GM18508 (cell line): Measurements from ENCODE around the gene OR3A2.
"Not testable (repeated sequence)": the region's sequence is repeated elsewhere in the genome, so short reads cannot be mapped to it uniquely, and the experiment has no call there.

Experiments
- ATAC-seq: cut with Tn5 transposase; IDR thresholded peaks from one replicate; pipeline ENCODE4 v1.9.1; 2021; ENCODE audit warnings: moderate number of reproducible peaks; ENCODE audit not compliant: insufficient read depth, unreplicated experiment

OR3A2 gene

DNA sequence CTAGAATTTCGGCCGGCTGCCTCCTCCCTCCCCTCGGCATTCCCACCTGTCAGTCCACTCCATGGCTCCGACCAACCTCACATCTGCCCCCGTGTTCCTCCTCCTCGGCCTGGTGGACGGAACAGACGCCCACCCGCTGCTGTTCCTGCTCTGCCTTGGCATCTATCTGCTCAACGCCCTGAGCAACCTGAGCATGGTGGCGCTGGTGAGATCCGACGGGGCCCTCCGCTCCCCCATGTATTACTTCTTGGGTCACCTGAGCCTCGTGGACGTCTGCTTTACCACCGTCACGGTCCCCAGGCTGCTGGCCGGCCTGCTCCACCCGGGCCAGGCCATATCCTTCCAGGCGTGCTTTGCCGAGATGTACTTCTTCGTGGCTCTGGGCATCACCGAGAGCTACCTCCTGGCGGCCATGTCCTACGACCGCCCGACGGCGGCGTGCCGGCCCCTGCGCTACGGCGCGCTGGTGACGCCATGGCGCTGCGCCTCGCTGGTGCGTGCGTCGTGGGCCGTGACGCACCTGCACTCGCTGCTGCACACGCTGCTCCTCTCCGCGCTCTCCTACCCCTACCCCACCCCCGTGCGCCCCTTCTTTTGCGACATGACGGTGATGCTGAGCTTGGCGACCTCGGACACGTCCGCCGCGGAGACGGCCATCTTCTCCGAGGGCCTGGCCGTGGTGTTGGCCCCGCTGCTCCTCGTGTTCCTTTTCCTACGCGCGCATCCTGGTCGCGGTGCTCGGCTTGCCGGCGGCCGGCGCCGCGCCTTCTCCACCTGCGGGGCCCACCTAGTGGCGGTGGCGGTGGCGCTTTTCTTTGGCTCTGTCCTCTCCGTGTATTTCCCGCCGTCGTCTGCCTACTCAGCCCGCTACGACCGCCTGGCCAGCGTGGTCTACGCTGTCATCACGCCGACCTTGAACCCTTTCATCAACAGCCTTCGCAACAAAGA, at the start of gene OR3A2:
Gene OR3A2, minus strand, starts transcription at position 440 of the 948 bp plus-strand sequence.
- ATAC-seq: no peak

DNA sequence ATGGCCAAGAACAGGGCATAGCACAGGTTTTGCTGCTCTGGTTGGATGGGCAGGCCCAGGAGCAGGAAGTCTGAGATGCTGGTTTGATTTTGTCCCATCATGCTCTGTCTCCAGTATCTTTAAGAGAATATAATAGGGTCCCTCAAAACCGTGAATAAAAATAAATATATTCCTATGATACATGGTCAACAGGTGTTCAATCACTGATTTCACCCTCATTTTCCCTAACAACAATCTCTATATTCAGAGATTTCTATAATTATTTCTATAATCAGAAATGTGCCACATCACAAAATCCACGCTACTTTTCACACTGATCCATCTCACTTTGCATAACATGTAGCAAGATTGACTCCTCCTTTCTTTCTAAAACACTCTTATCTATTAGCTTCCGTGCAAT, 47.6 kb upstream of the OR3A2 start, which contains the start of gene OR1E2:
Gene OR1E2, minus strand, starts transcription at position 101 of the 400 bp plus-strand sequence. Its CDS starts 0 bp downstream, at position 101.
- ATAC-seq: no peak

DNA sequence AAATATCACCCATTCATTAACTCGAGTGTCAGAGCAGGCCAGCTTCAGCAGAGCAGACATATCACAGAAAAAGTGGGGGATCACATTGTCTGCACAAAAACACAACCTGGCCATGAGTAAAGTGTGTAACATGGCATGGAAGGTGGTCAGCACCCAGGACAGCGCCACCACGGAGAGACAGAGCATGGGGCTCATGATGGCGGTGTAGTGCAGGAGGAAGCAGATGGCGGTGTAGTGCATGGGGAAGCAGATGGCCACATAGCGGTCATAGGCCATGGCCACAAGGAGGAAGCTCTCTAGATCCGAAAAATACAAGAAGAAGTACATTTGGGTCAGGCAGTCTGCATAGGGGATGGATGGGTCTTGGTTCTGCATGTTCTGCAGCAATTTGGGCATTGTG, 47.1 kb upstream of the OR3A2 start:
- not testable (repeated sequence) for ATAC-seq

DNA sequence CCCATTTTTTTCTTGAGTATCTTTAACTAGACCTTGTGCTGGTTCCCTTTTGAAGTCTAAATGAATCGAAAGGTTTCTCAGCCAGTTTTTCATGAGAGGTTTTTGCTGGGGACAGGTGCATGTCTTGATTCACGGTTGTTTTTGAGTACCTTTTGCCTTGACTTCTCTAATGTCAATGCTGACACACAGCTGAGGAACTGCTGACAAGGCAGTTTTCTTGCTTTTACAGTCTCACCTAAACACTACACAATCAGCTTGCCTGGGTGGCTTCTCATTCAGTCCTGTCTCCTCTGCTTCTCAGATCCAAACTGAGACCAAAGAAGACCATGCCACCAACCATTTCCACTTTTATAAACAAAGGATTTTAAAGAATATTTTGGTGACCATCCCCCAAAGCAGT, 32.1 kb upstream of the OR3A2 start:
- no peak for ATAC-seq

DNA sequence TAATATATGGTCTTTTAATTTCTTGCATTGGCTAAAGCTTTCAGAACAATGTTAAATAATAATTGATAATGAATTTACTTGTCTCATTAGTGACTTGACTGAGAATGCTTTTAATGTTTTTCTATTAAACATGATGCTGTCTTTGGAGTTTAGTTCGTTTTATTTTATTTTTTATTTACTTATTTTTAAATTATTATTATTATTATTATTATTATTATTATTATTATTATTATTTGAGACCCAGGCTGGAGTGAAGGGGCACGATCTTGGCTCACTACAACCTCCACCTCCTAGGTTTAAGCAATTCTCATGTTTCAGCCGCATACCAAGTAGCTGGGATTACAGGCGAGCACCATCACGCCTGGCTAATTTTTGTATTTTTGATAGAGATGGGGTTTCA, 29.5 kb upstream of the OR3A2 start:
- no peak for ATAC-seq

DNA sequence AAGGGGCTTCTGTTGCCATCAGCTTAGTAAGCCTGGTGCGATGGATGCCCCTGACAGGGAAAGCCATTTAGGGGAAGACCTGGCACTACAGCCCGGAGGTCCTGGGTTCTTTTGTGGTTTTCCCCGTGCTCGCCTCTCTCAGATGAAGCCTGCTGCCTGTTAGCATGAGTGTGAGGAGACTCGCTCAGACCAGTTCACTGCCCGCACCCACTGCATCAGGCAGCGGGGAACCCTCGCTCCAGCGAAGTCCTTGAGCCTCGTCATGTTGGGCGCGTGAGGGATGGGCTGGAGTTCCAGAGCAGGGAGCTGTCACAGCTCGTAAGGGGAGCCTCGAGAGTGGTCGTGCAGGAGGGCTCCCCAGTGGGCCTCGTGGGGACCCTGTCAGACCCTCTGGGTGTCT, 26.1 kb upstream of the OR3A2 start:
- not testable (repeated sequence) for ATAC-seq

DNA sequence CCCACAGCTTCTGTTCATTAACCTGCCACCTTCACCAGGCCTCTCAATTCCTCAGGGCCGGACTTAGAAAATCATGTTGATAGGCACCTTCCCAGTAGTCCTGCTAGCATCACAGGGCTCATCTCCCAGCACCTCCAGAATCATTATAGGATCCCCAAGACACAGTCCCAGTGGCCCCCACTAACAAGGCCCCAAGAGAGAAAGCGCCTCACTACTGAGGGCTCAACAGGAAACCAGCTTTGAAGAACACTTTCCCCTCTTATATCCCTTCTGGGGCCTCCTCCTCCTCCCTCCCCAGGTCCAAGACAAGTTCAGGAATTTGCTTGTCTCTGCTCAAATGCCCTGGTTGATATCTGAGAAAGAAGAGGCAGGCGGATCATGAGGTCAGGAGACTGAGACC, 25.0 kb upstream of the OR3A2 start, which contains the start of gene OR3A3:
Gene OR3A3, plus strand, starts transcription at position 301 of the 400 bp plus-strand sequence.
- no peak for ATAC-seq

DNA sequence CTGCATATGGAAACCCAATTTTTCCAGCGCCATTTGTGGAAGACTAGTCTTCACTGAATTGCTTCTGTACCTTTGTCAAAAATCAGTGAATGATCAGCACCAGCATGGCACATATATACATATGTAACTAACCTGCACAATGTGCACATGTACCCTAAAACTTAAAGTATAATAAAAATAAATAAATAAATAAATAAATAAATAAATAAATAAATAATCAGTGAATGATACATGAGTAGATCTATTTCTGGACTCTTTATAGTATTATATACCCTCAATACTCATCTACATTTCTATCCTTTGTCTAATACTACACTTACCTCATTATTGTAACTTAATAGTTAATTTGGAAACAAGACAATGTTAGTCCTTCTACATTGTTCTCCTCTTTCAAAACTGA, 17.7 kb upstream of the OR3A2 start:
- not testable (repeated sequence) for ATAC-seq

DNA sequence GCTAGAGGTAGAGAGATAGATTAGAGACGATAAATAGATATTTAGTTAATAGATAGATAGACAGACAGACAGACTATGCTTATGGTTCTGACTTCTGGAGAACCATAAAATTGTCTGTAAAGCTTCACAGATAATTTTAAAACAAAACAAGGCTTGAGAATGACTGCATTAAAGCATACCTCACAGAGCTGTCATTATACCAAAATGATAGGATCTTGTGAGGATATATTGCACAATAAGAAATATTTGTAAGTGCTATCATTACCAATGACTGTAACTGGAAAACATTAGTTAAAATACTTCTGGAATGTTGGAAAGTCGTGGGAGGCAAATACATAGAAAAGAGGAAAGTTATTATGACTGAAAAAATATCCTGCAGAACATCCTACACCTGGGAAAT, 15.7 kb upstream of the OR3A2 start:
- ATAC-seq: no peak

DNA sequence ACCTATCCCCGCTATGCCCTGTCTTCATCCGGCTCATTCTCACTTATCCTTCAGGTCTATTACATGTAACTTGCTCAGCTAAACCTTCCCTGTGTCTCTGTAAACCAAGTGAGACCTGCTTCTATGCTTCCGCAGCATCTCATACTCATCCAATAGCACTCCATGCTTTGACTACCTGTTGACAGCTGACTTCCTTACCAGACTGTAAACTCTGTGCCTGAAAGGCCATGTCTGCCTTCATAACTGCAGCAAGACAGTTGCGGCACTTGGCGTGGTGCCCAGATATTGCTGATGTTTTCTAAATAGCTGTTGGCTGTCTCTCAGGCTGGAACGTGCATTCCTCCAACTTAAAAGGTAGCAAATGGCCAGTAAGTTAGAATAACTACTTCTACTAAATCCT, 13.9 kb upstream of the OR3A2 start:
- no peak for ATAC-seq

DNA sequence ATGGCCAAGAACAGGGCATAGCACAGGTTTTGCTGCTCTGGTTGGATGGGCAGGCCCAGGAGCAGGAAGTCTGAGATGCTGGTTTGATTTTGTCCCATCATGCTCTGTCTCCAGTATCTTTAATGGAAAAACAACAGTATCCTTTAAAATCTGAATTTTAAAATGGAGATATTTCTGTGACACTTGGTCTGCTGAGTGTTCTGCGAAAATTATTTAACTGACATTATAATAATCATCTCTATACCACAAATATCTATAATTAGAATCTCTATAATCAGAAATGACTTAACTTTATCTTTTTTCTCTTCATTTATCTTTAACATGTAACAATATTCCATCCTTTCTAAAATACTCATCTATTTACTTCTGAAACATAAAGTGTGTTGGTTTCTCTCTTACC, 12.2 kb upstream of the OR3A2 start, which contains the start of gene OR1E1:
Gene OR1E1, minus strand, starts transcription at position 101 of the 400 bp plus-strand sequence. Its CDS starts 0 bp downstream, at position 101.
- no peak for ATAC-seq

DNA sequence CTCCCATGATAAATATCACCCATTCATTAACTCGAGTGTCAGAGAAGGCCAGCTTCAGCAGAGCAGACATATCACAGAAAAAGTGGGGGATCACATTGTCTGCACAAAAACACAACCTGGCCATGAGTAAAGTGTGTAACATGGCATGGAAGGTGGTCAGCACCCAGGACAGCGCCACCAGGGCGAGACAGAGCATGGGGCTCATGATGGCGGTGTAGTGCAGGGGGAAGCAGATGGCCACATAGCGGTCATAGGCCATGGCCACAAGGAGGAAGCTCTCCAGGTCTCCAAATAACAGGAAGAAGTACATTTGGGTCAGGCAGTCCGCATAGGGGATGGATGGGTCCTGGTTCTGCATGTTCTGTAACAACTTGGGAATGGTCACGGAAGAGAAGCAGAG, 11.7 kb upstream of the OR3A2 start:
- not testable (repeated sequence) for ATAC-seq

DNA sequence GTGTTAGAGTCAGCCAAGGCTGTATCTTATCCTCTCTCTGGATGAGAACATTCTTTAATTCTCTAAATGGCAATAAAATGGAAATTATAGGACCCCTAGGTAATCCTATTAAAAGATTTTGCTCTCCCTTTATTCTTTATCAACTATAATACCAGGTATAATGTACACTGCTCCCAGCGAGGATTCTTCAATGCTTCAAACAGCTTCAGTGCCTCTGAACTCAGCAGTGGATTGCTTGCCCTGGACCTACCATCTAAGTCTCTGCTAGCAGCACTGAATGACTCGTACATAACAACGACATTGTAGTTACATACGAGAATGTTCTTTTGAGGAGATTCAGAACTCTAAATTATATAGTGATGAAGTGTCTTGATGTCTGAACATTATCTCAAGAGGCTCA, 3.7 kb upstream of the OR3A2 start:
- ATAC-seq: no peak

DNA sequence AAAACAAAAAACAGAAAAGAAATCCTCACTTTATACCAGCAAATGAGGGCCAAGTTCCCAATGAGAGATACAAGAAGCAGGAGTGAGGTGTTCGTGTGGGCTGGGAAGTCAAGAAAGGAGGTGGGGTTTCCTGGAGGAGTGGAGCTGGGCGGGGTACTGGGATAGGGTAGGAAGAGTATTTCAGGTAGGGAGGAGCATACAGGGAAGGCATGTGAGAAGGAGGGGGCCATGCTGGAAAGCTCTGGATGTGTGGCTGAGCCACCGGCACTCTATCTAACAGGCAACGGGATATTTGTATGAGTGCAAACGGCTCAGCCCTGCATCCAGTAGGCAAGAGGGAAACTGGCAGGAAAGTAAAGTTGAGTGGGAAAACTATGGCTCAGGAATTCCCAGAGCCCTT, 4.2 kb downstream of the OR3A2 start:
- ATAC-seq: no peak

DNA sequence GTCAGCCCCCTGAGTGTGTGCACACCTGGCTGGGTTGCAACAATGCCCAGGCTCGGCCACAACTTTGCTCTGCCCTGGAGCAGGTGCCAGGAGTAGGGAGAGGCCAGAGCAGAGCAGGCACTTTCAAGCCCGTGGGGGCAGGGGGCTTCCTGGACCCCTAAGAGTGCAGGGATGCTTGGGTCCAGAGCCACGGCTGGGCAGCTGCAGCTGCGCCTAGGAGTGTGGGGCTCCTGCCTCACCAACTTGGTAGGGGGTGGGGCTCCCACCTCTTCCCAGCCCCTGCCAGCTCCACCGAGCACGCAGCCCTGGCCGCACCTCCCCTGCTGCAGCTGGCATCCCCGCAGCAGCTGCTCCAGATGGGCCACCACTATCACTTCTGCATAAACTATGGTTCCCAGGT, 7.8 kb downstream of the OR3A2 start:
- ATAC-seq: no peak

DNA sequence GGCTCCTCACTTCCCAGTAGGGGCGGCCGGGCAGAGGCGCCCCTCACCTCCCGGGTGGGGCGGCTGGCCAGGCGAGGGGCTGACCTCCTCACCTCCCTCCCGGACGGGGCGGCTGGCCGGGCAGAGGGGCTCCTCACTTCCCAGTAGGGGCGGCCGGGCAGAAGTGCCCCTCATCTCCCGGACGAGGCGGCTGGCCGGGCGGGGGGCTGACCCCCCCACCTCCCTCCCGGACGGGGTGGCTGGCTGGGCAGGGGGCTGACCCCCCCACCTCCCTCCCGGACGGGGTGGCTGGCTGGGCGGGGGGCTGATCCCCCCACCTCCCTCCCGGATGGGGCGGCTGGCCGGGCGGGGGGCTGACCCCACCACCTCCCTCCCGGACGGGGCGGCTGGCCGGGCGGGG, 14.9 kb downstream of the OR3A2 start:
- not testable (repeated sequence) for ATAC-seq

DNA sequence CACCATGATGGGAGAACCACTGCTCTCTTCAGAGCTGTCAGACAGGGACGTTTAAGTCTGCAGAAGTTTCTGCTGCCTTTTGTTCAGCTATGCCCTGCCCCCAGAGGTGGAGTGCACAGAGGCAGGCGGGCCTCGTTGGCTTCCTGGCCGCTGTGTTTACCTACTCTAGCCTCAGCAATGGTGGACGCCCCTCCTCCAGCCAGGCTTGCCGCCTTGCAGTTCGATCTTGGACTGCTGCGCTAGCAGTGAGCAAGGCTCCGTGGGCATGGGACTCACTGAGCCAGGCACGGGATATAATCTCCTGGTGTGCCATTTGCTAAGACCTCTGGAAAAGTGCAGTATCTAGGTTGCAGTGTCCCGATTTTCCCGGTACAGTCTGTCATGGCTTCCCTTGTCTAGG, 43.3 kb downstream of the OR3A2 start:
- ATAC-seq: not testable (repeated sequence)

DNA sequence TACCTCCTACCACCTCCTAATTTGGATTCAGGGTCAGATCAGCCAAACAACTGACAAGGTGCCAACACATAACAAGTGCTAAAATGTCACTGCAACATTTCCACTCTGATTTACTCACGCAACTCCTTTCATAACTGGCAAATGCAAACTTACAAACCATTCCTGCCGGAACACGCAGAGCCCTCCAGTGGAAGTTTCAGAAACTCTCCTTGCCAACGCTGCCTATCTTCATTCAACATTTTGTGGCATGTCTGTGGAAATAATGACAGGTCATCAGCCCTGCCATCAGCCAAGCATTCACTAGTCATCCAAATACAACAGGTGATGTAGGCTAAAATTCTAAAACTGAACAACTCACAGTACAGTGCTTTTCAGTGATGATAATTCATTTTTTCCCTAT, 50.2 kb downstream of the OR3A2 start:
- ATAC-seq: no peak

DNA sequence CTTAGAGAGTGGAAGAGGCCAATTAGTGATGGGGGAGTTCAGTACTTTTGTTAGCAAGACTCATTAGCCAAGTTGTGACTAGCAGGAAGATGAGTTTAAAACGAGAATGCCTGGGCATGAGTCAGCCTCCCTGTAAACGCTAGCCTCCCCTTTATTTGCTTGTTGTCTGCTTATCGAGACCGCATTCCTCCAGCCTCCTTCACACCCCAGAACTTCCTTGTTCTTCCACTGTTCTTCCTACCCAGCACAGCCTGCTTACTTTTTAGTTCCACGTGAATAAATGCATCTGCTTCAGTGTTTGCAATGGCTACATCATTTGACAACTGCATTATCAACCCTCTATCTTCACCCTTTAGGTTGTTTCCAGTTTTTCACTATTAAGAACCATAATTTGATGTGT, 67.8 kb downstream of the OR3A2 start:
- no peak for ATAC-seq

DNA sequence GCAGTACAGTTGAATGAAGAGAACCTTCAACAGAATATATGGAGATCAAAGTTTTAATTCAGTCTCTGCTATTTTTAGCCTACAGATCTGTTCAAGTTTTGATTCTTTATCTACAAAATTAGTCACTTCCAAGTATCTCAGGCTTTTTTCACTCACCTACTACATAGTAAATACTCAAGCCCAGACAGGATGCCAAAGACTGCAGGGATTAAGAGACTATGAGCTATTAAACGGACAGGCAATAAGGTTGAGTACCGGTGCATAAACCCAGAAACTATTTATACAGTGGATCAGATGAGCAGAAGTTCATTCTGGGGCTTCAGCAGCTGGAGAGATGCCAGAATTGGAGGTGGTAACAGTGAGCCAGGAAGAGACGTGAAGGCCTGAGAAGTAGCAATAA, 69.3 kb downstream of the OR3A2 start:
- ATAC-seq: no peak

DNA sequence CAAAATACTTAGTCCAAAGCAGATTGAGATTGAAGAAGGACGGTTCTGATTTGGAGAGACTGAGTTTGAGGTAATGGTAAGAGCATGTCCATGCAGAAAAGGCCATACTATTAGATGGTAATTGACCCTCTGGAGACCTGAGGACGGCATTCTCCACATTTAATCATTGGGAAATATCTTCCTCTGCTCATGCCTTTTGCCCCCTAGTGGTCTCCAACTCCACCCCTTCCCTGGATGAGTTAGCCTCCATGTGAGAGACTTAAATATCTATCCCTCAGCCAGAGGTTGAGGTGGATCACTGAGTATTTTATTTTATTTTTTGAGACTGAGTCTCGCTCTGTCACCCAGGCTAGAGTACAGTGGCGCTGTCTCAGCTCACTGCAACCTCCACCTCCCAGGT, 77.5 kb downstream of the OR3A2 start:
- no peak for ATAC-seq

DNA sequence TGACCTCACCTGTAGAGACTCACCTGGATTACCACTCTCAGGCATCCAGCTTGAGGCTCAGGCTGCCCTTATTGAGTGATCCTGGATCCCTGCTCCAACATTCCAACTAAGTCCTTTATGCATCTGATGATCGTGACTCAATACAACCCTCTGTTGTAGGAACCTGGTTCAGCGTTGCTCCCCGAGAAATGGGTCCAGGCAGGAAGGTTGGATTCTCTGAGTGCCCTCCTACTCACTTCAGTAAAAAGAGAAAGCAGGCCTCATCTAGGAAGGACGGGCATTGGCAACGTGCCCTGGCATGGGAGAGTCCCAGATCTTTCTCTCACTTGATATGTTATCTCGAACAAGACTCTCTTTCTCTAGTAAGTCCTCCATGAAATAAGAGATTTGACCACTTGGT, 87.8 kb downstream of the OR3A2 start, which contains the start of gene OR3A1:
Gene OR3A1, minus strand, starts transcription at position 101 of the 400 bp plus-strand sequence. CDS start 5,778 bp downstream, outside the sequence.
- ATAC-seq: no peak
